Lung microvascular endothelial cell (primary cell): ENCODE results near the gene CDKAL1. TPM values are rescaled to one million over a fixed set of nuclear protein-coding genes. Genes with fewer than 3 reads are reported as not detected.

Experiments used
- DNase-seq, 2 donors: peaks; one replicate each; pipeline versions ENCODE4 v3.0.0 to v3.0.0-alpha.2; 2010; ENCODE audit warnings: low read depth in 2 of 2
- total RNA-seq: library from RNA; depleted of rRNA; stranded (reverse); fragments of >200 nt; gene quantifications from 2 replicates; pipeline ENCODE4 v1.2.1, GENCODE V29; 2014

CDKAL1 gene
- total RNA-seq, 1 donor from 2014 or later: 17.5 TPM

- peak; percentile 77 to 81 for DNase-seq
Measured at GRCh38 chr6:21003780-21004541, 469.7 kb downstream of the CDKAL1 start.

GRCh38 chr6:21005816-21006570 lies 471.7 kb downstream of the CDKAL1 start:
- peak; percentile 94 to 95 for DNase-seq

GRCh38 chr6:21019614-21020013 lies 485.4 kb downstream of the CDKAL1 start:
- DNase-seq: peak in 1 of 2 donors; percentile 20

GRCh38 chr6:21022343-21023107 lies 488.3 kb downstream of the CDKAL1 start:
- peak; percentile 62 to 96 for DNase-seq

- no peak for DNase-seq
Measured at GRCh38 chr6:21023210-21023609, 489.0 kb downstream of the CDKAL1 start.

GRCh38 chr6:21024616-21025015 lies 490.4 kb downstream of the CDKAL1 start:
- DNase-seq: no peak

GRCh38 chr6:21026576-21027273 lies 492.5 kb downstream of the CDKAL1 start:
- DNase-seq: peak in 1 of 2 donors; percentile 37

- no peak for DNase-seq
Measured at GRCh38 chr6:21027507-21027906, 493.2 kb downstream of the CDKAL1 start.

GRCh38 chr6:21031182-21031581 lies 496.9 kb downstream of the CDKAL1 start:
- DNase-seq: no peak

GRCh38 chr6:21033084-21033483 lies 498.8 kb downstream of the CDKAL1 start:
- DNase-seq: no peak

GRCh38 chr6:21033575-21034026 lies 499.3 kb downstream of the CDKAL1 start:
- DNase-seq: peak in 1 of 2 donors; percentile 10

GRCh38 chr6:21034345-21034744 lies 500.1 kb downstream of the CDKAL1 start:
- DNase-seq: no peak

GRCh38 chr6:21037453-21037852 lies 503.2 kb downstream of the CDKAL1 start:
- DNase-seq: no peak

- DNase-seq: no peak
Measured at GRCh38 chr6:21039926-21040325, 505.7 kb downstream of the CDKAL1 start.

- DNase-seq: no peak
Measured at GRCh38 chr6:21045135-21045700, 511.0 kb downstream of the CDKAL1 start.

- no peak for DNase-seq
Measured at GRCh38 chr6:21046276-21046675, 512.0 kb downstream of the CDKAL1 start.

GRCh38 chr6:21048047-21048446 lies 513.8 kb downstream of the CDKAL1 start:
- no peak for DNase-seq

GRCh38 chr6:21049148-21049547 lies 514.9 kb downstream of the CDKAL1 start:
- no peak for DNase-seq

- no peak for DNase-seq
Measured at GRCh38 chr6:21049572-21049971, 515.3 kb downstream of the CDKAL1 start.

- DNase-seq: no peak
Measured at GRCh38 chr6:21050935-21051334, 516.7 kb downstream of the CDKAL1 start.

- no peak for DNase-seq
Measured at GRCh38 chr6:21051777-21052176, 517.5 kb downstream of the CDKAL1 start.
